ENCODE data around the gene MSMB.

DNA sequence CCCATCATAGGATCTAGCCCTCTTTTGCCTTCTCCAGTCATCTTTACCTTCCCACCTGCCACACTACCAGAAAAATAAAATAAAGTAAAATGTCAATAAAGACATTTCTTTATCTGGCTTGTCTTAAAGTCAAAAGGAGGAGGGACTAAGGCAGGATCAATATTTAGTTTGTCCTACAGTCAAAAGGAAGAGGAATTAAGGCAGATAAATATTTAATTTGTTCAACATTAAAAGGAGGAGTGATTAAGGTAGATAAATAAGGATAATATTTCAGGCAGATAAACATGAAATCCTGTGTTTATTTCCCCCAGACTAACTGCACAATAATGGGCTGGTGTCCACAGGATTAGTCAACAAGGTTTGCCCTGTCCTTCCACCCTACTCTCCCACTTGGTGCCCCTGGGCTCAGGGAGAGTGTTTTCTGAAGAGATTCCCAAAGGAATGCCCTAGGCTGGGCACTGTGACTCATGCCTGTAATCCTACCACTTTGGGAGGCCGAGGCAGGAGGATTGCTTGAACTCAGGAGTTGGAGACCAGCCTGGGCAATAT is 18.3 kb upstream of the MSMB start:
- TF ChIP-seq EP300 (IDR thresholded peaks at IDR 0.05): no peak
- TF ChIP-seq, protein P1, sequence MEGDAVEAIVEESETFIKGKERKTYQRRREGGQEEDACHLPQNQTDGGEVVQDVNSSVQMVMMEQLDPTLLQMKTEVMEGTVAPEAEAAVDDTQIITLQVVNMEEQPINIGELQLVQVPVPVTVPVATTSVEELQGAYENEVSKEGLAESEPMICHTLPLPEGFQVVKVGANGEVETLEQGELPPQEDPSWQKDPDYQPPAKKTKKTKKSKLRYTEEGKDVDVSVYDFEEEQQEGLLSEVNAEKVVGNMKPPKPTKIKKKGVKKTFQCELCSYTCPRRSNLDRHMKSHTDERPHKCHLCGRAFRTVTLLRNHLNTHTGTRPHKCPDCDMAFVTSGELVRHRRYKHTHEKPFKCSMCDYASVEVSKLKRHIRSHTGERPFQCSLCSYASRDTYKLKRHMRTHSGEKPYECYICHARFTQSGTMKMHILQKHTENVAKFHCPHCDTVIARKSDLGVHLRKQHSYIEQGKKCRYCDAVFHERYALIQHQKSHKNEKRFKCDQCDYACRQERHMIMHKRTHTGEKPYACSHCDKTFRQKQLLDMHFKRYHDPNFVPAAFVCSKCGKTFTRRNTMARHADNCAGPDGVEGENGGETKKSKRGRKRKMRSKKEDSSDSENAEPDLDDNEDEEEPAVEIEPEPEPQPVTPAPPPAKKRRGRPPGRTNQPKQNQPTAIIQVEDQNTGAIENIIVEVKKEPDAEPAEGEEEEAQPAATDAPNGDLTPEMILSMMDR (IDR thresholded peaks at IDR 0.05): no peak
